T-helper 17 cell (primary cell): Measurements from ENCODE around the gene ZMYM4. TPM values are rescaled to one million over a fixed set of nuclear protein-coding genes. Genes with fewer than 3 reads are reported as not detected.
"Not testable (repeated sequence)": the region's sequence is repeated elsewhere in the genome, so short reads cannot be mapped to it uniquely, and the experiment has no call there.

Experiments
- ATAC-seq: fragments of 150-1000 bp; cut with Tn5 transposase; 2 replicates; pipeline ENCODE4 v1.10.0; 2021; ENCODE audit warnings: mild to moderate bottlenecking, moderate library complexity
- DNase-seq, 3 donors: peaks; one replicate each; pipeline versions ENCODE4 v3.0.0 to v3.0.0-alpha.2; 2020 to 2021
- H3K9me3 ChIP-seq: one replicate; pipeline ENCODE4 v1.7.0; 2013; ENCODE audit warnings: low read length, mild to moderate bottlenecking; ENCODE audit not compliant: control insufficient read depth, poor library complexity, severe bottlenecking
- H3K27ac Mint-ChIP-seq: one replicate; pipeline ENCODE4 v1.8.0; 2022; ENCODE audit warnings: mild to moderate bottlenecking, moderate library complexity, mixed read lengths
- H3K27me3 Mint-ChIP-seq: one replicate; pipeline ENCODE4 v1.8.0; 2022; ENCODE audit warnings: mixed read lengths
- H3K36me3 Mint-ChIP-seq: one replicate; pipeline ENCODE4 v1.8.0; 2022; ENCODE audit warnings: low read depth, mixed read lengths
- H3K4me1 Mint-ChIP-seq: one replicate; pipeline ENCODE4 v1.8.0; 2022; ENCODE audit warnings: mild to moderate bottlenecking, mixed read lengths
- H3K4me3 Mint-ChIP-seq: one replicate; pipeline ENCODE4 v1.8.0; 2022; ENCODE audit warnings: mild to moderate bottlenecking, moderate library complexity, mixed read lengths
- total RNA-seq, 4 donors: library from RNA in 2 of 4; stranded (reverse) in 2 of 4; gene quantifications; one replicate each; pipeline ENCODE4 v1.2.3 and lab custom pipeline; 2022 to 2026

ZMYM4 gene
- total RNA-seq, 2 donors from 2014 or later = 32.0 to 37.3 TPM

GRCh38 chr1:35369922-35370671 is 101.6 kb downstream of the ZMYM4 start:
- ATAC-seq (no peak), DNase-seq (no peak)
- Mint-ChIP-seq H3K27ac (no peak overlapping the region), H3K4me3 (no peak overlapping the region), H3K36me3 (peaks cover 4% of the 10 kb centered on the region), H3K4me1 (peaks cover 4% of the 10 kb centered on the region), H3K27me3 (no peaks in the 10 kb centered on the region)
- no peaks in the 10 kb centered on the region for H3K9me3 ChIP-seq

GRCh38 chr1:35371506-35371905 is 103.0 kb downstream of the ZMYM4 start:
- ATAC-seq = no peak
- Mint-ChIP-seq H3K27ac (peak overlapping the region; percentile 45), H3K4me3 (no peak overlapping the region), H3K36me3 (peaks cover 5% of the 10 kb centered on the region), H3K4me1 (peaks cover 5% of the 10 kb centered on the region), H3K27me3 (no peaks in the 10 kb centered on the region)
- no peaks in the 10 kb centered on the region for H3K9me3 ChIP-seq
- no peak for DNase-seq

- DNase-seq (no peak), ATAC-seq (no peak)
- H3K27me3 Mint-ChIP-seq = no peaks in the 10 kb centered on the region
- H3K27ac Mint-ChIP-seq = no peak overlapping the region
- peaks cover 5% of the 10 kb centered on the region for H3K4me1 Mint-ChIP-seq
- no peak overlapping the region for H3K4me3 Mint-ChIP-seq
- no peaks in the 10 kb centered on the region for H3K9me3 ChIP-seq
- H3K36me3 Mint-ChIP-seq = peaks cover 5% of the 10 kb centered on the region
Observed at GRCh38 chr1:35377555-35377954, 109.0 kb downstream of the ZMYM4 start.

GRCh38 chr1:35379317-35380000 is 111.0 kb downstream of the ZMYM4 start:
- ATAC-seq = no peak
- no peaks in the 10 kb centered on the region for H3K9me3 ChIP-seq
- no peak for DNase-seq
- H3K27ac Mint-ChIP-seq = no peak overlapping the region
- peaks cover 5% of the 10 kb centered on the region for H3K36me3 Mint-ChIP-seq
- no peaks in the 10 kb centered on the region for H3K27me3 Mint-ChIP-seq
- peaks cover 5% of the 10 kb centered on the region for H3K4me1 Mint-ChIP-seq
- H3K4me3 Mint-ChIP-seq = no peak overlapping the region

- H3K4me1 Mint-ChIP-seq, H3K27me3 Mint-ChIP-seq, H3K27ac Mint-ChIP-seq, H3K36me3 Mint-ChIP-seq, H3K4me3 Mint-ChIP-seq, ATAC-seq, H3K9me3 ChIP-seq, DNase-seq: not testable (repeated sequence)
Observed at GRCh38 chr1:35380111-35380510, 111.6 kb downstream of the ZMYM4 start.

GRCh38 chr1:35382107-35382506 is 113.6 kb downstream of the ZMYM4 start:
- no peak overlapping the region for H3K4me3 Mint-ChIP-seq
- no peaks in the 10 kb centered on the region for H3K4me1 Mint-ChIP-seq
- no peak overlapping the region for H3K27ac Mint-ChIP-seq

GRCh38 chr1:35386290-35386689 is 117.8 kb downstream of the ZMYM4 start:
- H3K4me3 Mint-ChIP-seq = no peak overlapping the region
- no peaks in the 10 kb centered on the region for H3K27me3 Mint-ChIP-seq
- H3K4me1 Mint-ChIP-seq = no peaks in the 10 kb centered on the region
- no peaks in the 10 kb centered on the region for H3K9me3 ChIP-seq
- peak overlapping the region; percentile 45 for H3K27ac Mint-ChIP-seq
- H3K36me3 Mint-ChIP-seq = no peaks in the 10 kb centered on the region
- ATAC-seq = no peak
- no peak for DNase-seq

More at GRCh38 chr1:35382107-35382506, 113.6 kb downstream of the ZMYM4 start:
- no peaks in the 10 kb centered on the region for H3K27me3 Mint-ChIP-seq
- H3K9me3 ChIP-seq = no peaks in the 10 kb centered on the region
- no peak for DNase-seq
- ATAC-seq = no peak
- H3K36me3 Mint-ChIP-seq = no peaks in the 10 kb centered on the region

GRCh38 chr1:35386959-35387358 is 118.5 kb downstream of the ZMYM4 start:
- ATAC-seq (no peak), DNase-seq (no peak)
- Mint-ChIP-seq H3K4me1 (no peaks in the 10 kb centered on the region), H3K4me3 (no peak overlapping the region), H3K36me3 (no peaks in the 10 kb centered on the region), H3K27ac (no peak overlapping the region), H3K27me3 (no peaks in the 10 kb centered on the region)
- no peaks in the 10 kb centered on the region for H3K9me3 ChIP-seq

- H3K36me3 Mint-ChIP-seq = peaks cover 3% of the 10 kb centered on the region
- H3K4me1 Mint-ChIP-seq = peaks cover 2% of the 10 kb centered on the region
- H3K9me3 ChIP-seq = no peaks in the 10 kb centered on the region
- ATAC-seq (no peak), DNase-seq (no peak)
- H3K4me3 Mint-ChIP-seq = no peak overlapping the region
- H3K27me3 Mint-ChIP-seq = no peaks in the 10 kb centered on the region
- no peak overlapping the region for H3K27ac Mint-ChIP-seq
Observed at GRCh38 chr1:35390600-35391494, 122.3 kb downstream of the ZMYM4 start.

GRCh38 chr1:35394386-35394785 is 125.9 kb downstream of the ZMYM4 start:
- DNase-seq (no peak), ATAC-seq (no peak)
- no peaks in the 10 kb centered on the region for H3K9me3 ChIP-seq
- no peaks in the 10 kb centered on the region for H3K27me3 Mint-ChIP-seq
- peaks cover 12% of the 10 kb centered on the region for H3K36me3 Mint-ChIP-seq
- no peak overlapping the region for H3K4me3 Mint-ChIP-seq
- no peak overlapping the region for H3K27ac Mint-ChIP-seq
- peaks cover 8% of the 10 kb centered on the region for H3K4me1 Mint-ChIP-seq

- H3K9me3 ChIP-seq = no peaks in the 10 kb centered on the region
- H3K27me3 Mint-ChIP-seq = no peaks in the 10 kb centered on the region
- peak overlapping the region; percentile 37 for H3K27ac Mint-ChIP-seq
- ATAC-seq (no peak), DNase-seq (no peak)
- H3K4me1 Mint-ChIP-seq = peaks cover 8% of the 10 kb centered on the region
- H3K4me3 Mint-ChIP-seq = no peak overlapping the region
- H3K36me3 Mint-ChIP-seq = peaks cover 17% of the 10 kb centered on the region
Observed at GRCh38 chr1:35398739-35399138, 130.2 kb downstream of the ZMYM4 start.

GRCh38 chr1:35401049-35401448 is 132.5 kb downstream of the ZMYM4 start:
- Mint-ChIP-seq H3K4me1 (peaks cover 6% of the 10 kb centered on the region), H3K27me3 (no peaks in the 10 kb centered on the region), H3K36me3 (peaks cover 15% of the 10 kb centered on the region), H3K27ac (no peak overlapping the region), H3K4me3 (no peak overlapping the region)
- no peak for ATAC-seq
- no peak for DNase-seq
- no peaks in the 10 kb centered on the region for H3K9me3 ChIP-seq

- ATAC-seq (no peak), DNase-seq (no peak)
- Mint-ChIP-seq H3K4me3 (no peak overlapping the region), H3K27me3 (no peaks in the 10 kb centered on the region), H3K27ac (no peak overlapping the region), H3K36me3 (peaks cover 17% of the 10 kb centered on the region), H3K4me1 (no peaks in the 10 kb centered on the region)
- no peaks in the 10 kb centered on the region for H3K9me3 ChIP-seq
Observed at GRCh38 chr1:35406103-35406502, 137.6 kb downstream of the ZMYM4 start.
